ENCODE results near the gene DLK1.

DNA sequence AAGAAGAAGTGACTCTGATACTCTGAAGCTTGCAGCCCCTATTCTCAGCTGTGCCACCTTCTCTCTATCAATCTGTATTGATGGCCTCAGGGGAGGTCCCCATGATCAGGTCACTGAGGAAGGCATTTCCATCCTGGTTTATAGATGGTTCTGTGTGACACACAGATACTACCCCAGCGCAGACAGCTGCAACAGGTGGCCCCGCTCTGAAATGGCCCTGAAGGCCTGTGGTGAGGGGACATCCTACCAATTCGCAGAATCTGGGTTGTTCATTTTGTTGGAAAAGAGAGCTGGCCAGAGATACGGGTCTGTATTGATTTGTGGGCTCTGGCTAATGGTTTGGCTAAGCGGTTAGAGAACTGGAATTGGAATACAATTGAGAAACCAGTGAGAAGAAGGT, 21.7 kb downstream of the DLK1 start:
- TF ChIP-seq POLR2AphosphoS5 (IDR thresholded peaks at IDR 0.05; ENCODE audit: low read depth, low read length), result no peak
- TF ChIP-seq EP300 (IDR thresholded peaks at IDR 0.05; ENCODE audit: borderline replicate concordance in 1 of 2, low read depth in 1 of 2, low read length in 1 of 2), result no peak
- TF ChIP-seq, protein P1, sequence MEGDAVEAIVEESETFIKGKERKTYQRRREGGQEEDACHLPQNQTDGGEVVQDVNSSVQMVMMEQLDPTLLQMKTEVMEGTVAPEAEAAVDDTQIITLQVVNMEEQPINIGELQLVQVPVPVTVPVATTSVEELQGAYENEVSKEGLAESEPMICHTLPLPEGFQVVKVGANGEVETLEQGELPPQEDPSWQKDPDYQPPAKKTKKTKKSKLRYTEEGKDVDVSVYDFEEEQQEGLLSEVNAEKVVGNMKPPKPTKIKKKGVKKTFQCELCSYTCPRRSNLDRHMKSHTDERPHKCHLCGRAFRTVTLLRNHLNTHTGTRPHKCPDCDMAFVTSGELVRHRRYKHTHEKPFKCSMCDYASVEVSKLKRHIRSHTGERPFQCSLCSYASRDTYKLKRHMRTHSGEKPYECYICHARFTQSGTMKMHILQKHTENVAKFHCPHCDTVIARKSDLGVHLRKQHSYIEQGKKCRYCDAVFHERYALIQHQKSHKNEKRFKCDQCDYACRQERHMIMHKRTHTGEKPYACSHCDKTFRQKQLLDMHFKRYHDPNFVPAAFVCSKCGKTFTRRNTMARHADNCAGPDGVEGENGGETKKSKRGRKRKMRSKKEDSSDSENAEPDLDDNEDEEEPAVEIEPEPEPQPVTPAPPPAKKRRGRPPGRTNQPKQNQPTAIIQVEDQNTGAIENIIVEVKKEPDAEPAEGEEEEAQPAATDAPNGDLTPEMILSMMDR (IDR thresholded peaks at IDR 0.05), result no peak
- TF ChIP-seq RAD21 (IDR thresholded peaks at IDR 0.05; ENCODE audit: low read length), result no peak
- TF ChIP-seq TEAD4 (IDR thresholded peaks at IDR 0.05; ENCODE audit: borderline replicate concordance, insufficient read depth), result no peak
- TF ChIP-seq RCOR1 (IDR thresholded peaks at IDR 0.05; ENCODE audit: low read length), result no peak

Measured in SK-N-SH (cell line).